ENCODE data around the gene MRPS15.
A peak's percentile ranks its signal among the peaks of the same experiment; 100 is the strongest.

The MRPS15 gene

GRCh38 chr1:36457691-36458090 is 6.5 kb downstream of the MRPS15 start:
- DNase-seq (ENCODE audit: low spot score in 2 of 2) = no peak
- Mint-ChIP-seq H3K36me3 (peaks cover 24% of the 10 kb centered on the region), H3K4me1 (peaks cover 10% of the 10 kb centered on the region), H3K9me3 (no peaks in the 10 kb centered on the region), H3K27ac (no peak overlapping the region), H3K27me3 (no peaks in the 10 kb centered on the region), H3K4me3 (no peak overlapping the region)
- no peak for ATAC-seq (ENCODE audit: low read depth)

- H3K9me3 Mint-ChIP-seq = no peaks in the 10 kb centered on the region
- H3K27ac Mint-ChIP-seq = no peak overlapping the region
- peaks cover 24% of the 10 kb centered on the region for H3K36me3 Mint-ChIP-seq
- no peak for DNase-seq (ENCODE audit: low spot score in 2 of 2)
- H3K4me3 Mint-ChIP-seq = no peak overlapping the region
- no peak for ATAC-seq (ENCODE audit: low read depth)
- H3K4me1 Mint-ChIP-seq = peaks cover 13% of the 10 kb centered on the region
- no peaks in the 10 kb centered on the region for H3K27me3 Mint-ChIP-seq
Observed at GRCh38 chr1:36456391-36456928, 7.7 kb downstream of the MRPS15 start.

GRCh38 chr1:36455386-36455785 is 8.8 kb downstream of the MRPS15 start:
- H3K4me3 Mint-ChIP-seq = no peak overlapping the region
- H3K9me3 Mint-ChIP-seq = no peaks in the 10 kb centered on the region
- peaks cover 11% of the 10 kb centered on the region for H3K4me1 Mint-ChIP-seq
- no peaks in the 10 kb centered on the region for H3K27me3 Mint-ChIP-seq
- no peak overlapping the region for H3K27ac Mint-ChIP-seq
- DNase-seq (ENCODE audit: low spot score in 2 of 2) = no peak
- no peak for ATAC-seq (ENCODE audit: low read depth)
- peaks cover 19% of the 10 kb centered on the region for H3K36me3 Mint-ChIP-seq

DNA sequence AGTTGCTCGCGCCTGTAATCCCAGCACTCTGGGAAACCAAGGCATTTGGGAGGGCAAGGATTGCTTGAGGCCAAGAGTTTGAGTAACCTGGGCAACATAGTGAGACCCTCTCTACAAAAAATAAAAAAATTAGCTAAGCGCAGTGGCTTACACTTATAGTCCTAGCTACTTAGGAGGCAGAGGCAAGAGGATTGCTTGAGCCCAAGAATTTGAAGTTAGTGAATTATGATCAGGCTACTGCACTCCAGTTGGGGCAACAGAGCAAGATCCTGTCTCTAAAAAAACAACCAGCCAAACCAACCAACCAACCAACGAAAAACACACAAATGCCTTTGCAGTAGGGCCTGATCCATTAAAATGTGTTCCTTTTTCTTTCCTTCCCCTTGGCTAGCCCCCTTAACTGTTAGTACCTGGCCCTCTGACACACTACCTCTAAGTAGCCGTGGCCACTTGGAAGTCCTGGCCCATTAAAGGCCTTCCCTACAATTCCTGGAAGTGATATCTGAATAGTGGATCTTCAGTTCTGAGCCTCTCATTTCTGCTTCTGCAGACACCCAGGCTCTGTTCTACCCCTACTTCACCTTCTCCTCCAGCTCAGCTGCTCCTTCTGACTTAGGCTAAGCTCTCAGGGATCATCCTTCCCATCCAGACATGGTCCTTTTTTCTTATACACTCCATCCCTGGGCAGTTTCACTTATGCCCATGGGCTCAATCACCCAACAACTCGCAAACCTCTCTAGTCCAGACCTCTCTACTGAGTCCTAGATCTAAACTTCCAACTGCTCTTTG is 10.4 kb downstream of the MRPS15 start:
- peaks cover 14% of the 10 kb centered on the region for H3K36me3 Mint-ChIP-seq
- ATAC-seq (ENCODE audit: low read depth) (no peak), DNase-seq (ENCODE audit: low spot score in 2 of 2) (no peak)
- H3K9me3 Mint-ChIP-seq = no peaks in the 10 kb centered on the region
- H3K27ac Mint-ChIP-seq = peak overlapping the region; percentile 6
- no peaks in the 10 kb centered on the region for H3K27me3 Mint-ChIP-seq
- H3K4me1 Mint-ChIP-seq = peaks cover 7% of the 10 kb centered on the region
- no peak overlapping the region for H3K4me3 Mint-ChIP-seq

- DNase-seq (ENCODE audit: low spot score in 2 of 2) (no peak), ATAC-seq (ENCODE audit: low read depth) (no peak)
- Mint-ChIP-seq H3K9me3 (no peaks in the 10 kb centered on the region), H3K4me3 (no peak overlapping the region), H3K27me3 (no peaks in the 10 kb centered on the region), H3K27ac (no peak overlapping the region), H3K4me1 (peaks cover 7% of the 10 kb centered on the region), H3K36me3 (peaks cover 11% of the 10 kb centered on the region)
Observed at GRCh38 chr1:36453051-36453450, 11.1 kb downstream of the MRPS15 start.

- H3K9me3 Mint-ChIP-seq = no peaks in the 10 kb centered on the region
- peaks cover 7% of the 10 kb centered on the region for H3K4me1 Mint-ChIP-seq
- H3K27me3 Mint-ChIP-seq = no peaks in the 10 kb centered on the region
- peak overlapping the region; percentile 92 for H3K4me3 Mint-ChIP-seq
- H3K36me3 Mint-ChIP-seq = peaks cover 7% of the 10 kb centered on the region
- H3K27ac Mint-ChIP-seq = peak overlapping the region; percentile 95
- DNase-seq (ENCODE audit: low spot score in 2 of 2) = no peak
- ATAC-seq (ENCODE audit: low read depth) = no peak
Observed at GRCh38 chr1:36450919-36451305, 13.3 kb downstream of the MRPS15 start.

GRCh38 chr1:36450270-36450918 is 13.8 kb downstream of the MRPS15 start, which contains the start of gene OSCP1:
OSCP1 (minus strand) TSS chr1:36450451; CDS start chr1:36450369, 82 bp downstream.
- H3K9me3 Mint-ChIP-seq = no peaks in the 10 kb centered on the region
- H3K27me3 Mint-ChIP-seq = no peaks in the 10 kb centered on the region
- peaks cover 7% of the 10 kb centered on the region for H3K4me1 Mint-ChIP-seq
- peak within 1 kb of the TSS; percentile 95 for H3K27ac Mint-ChIP-seq
- DNase-seq (ENCODE audit: low spot score in 2 of 2) = peak; percentile 83 to 87
- H3K36me3 Mint-ChIP-seq = peaks cover 7% of the 10 kb centered on the region
- peak within 1 kb of the TSS; percentile 92 for H3K4me3 Mint-ChIP-seq
- ATAC-seq (ENCODE audit: low read depth) = peak; percentile 97

- Mint-ChIP-seq H3K4me1 (peaks cover 7% of the 10 kb centered on the region), H3K36me3 (no peaks in the 10 kb centered on the region), H3K27ac (no peak overlapping the region), H3K27me3 (no peaks in the 10 kb centered on the region), H3K9me3 (no peaks in the 10 kb centered on the region), H3K4me3 (no peak overlapping the region)
- ATAC-seq (ENCODE audit: low read depth) (no peak), DNase-seq (ENCODE audit: low spot score in 2 of 2) (no peak)
Observed at GRCh38 chr1:36448530-36449056, 15.6 kb downstream of the MRPS15 start.

DNA sequence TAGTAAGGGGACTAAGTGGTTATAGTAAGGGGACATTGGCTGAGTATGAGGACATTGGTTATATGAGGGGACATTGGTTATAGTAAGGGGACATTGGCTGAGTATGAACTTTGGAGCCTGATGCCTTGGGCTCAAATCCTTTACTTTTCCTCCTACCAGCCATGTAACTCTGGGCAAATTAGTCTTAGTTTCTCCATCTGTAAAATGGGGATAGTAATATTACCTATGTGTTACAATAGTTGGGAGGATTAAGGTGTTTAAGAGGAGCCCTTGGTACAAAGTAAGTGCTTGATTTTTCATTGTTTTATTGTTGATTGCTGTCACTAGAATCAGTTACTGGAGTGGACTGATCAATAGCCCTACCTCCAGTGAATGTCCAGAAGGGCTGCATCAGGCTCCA is 16.7 kb downstream of the MRPS15 start:
- DNase-seq (ENCODE audit: low spot score in 2 of 2) (no peak), ATAC-seq (ENCODE audit: low read depth) (no peak)
- peaks cover 6% of the 10 kb centered on the region for H3K4me1 Mint-ChIP-seq
- no peak overlapping the region for H3K27ac Mint-ChIP-seq
- H3K9me3 Mint-ChIP-seq = no peaks in the 10 kb centered on the region
- H3K27me3 Mint-ChIP-seq = no peaks in the 10 kb centered on the region
- H3K4me3 Mint-ChIP-seq = no peak overlapping the region
- no peaks in the 10 kb centered on the region for H3K36me3 Mint-ChIP-seq

- peaks cover 4% of the 10 kb centered on the region for H3K4me1 Mint-ChIP-seq
- no peak overlapping the region for H3K27ac Mint-ChIP-seq
- no peak overlapping the region for H3K4me3 Mint-ChIP-seq
Observed at GRCh38 chr1:36446746-36447145, 17.4 kb downstream of the MRPS15 start.

DNA sequence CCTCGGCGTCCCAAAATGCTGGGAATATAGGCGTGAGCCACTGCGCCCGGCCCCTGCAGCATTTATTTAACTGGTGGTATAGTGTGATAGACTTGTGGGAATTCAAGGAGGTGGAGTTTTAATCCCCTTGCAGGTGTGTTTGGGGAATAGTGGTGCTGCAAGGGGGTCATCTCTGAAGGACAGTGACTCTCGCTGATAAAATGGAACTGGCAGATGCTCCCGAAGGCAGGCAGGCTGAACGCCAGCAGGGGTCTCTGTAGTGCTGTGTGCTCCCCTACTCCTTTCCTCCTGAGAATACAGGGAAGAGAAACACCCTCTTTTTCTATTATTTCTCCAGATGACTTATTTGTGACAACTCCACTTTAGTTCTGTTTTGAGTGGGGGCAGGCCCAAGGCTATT is 17.9 kb downstream of the MRPS15 start:
- Mint-ChIP-seq H3K27me3 (no peaks in the 10 kb centered on the region), H3K27ac (peak overlapping the region; percentile 11), H3K4me3 (no peak overlapping the region), H3K4me1 (no peaks in the 10 kb centered on the region), H3K9me3 (no peaks in the 10 kb centered on the region), H3K36me3 (no peaks in the 10 kb centered on the region)
- ATAC-seq (ENCODE audit: low read depth) (no peak), DNase-seq (ENCODE audit: low spot score in 2 of 2) (no peak)

More at GRCh38 chr1:36446746-36447145, 17.4 kb downstream of the MRPS15 start:
- H3K27me3 Mint-ChIP-seq = no peaks in the 10 kb centered on the region
- H3K9me3 Mint-ChIP-seq = no peaks in the 10 kb centered on the region
- DNase-seq (ENCODE audit: low spot score in 2 of 2) (no peak), ATAC-seq (ENCODE audit: low read depth) (no peak)
- no peaks in the 10 kb centered on the region for H3K36me3 Mint-ChIP-seq

DNA sequence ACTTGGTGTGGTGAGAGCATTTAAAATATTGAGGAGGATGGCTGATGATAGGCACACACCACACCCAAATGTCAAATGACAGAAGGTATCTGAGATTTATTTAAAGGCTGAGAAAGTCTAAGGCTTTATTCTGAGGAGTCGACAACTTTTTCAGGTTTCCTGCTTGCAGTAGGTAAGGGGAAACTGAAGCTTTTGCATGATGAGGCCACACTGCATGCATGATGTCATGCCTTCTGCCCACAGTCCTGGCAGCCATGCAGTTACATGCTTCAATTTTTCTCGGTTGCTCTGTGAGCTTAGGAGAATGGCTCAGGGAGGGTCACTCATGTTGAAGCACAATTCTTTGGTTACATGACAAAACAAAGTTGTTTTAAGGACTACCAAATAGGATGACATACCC is 20.9 kb downstream of the MRPS15 start:
- Mint-ChIP-seq H3K27me3 (no peaks in the 10 kb centered on the region), H3K9me3 (no peaks in the 10 kb centered on the region), H3K27ac (no peak overlapping the region), H3K36me3 (no peaks in the 10 kb centered on the region), H3K4me3 (no peak overlapping the region), H3K4me1 (no peaks in the 10 kb centered on the region)
- DNase-seq (ENCODE audit: low spot score in 2 of 2) (no peak), ATAC-seq (ENCODE audit: low read depth) (no peak)

GRCh38 chr1:36442337-36442736 is 21.8 kb downstream of the MRPS15 start:
- DNase-seq (ENCODE audit: low spot score in 2 of 2) (no peak), ATAC-seq (ENCODE audit: low read depth) (no peak)
- H3K27me3 Mint-ChIP-seq = no peaks in the 10 kb centered on the region
- no peak overlapping the region for H3K4me3 Mint-ChIP-seq
- no peaks in the 10 kb centered on the region for H3K9me3 Mint-ChIP-seq
- H3K27ac Mint-ChIP-seq = no peak overlapping the region
- H3K4me1 Mint-ChIP-seq = no peaks in the 10 kb centered on the region
- no peaks in the 10 kb centered on the region for H3K36me3 Mint-ChIP-seq

DNA sequence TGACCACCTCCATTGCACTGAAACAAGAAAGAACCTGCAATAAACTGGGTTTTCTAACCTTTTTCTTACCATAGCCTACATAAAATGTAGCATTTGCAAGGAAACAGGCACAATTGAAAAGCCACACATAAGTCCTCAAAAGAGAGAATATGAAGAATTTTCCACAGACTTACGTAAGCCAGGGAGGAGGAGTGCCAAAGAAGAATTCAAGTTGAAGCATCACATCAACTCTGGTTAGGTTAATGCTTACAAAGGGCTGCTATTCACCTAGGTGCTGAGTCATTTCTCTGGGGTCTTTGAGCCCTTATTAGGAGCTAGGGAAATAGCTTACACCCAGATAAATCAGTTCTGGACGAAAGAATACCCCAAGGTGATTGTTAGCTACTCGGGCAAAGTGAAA is 23.5 kb downstream of the MRPS15 start:
- no peaks in the 10 kb centered on the region for H3K9me3 Mint-ChIP-seq
- H3K27me3 Mint-ChIP-seq = no peaks in the 10 kb centered on the region
- no peak overlapping the region for H3K27ac Mint-ChIP-seq
- no peak overlapping the region for H3K4me3 Mint-ChIP-seq
- no peaks in the 10 kb centered on the region for H3K36me3 Mint-ChIP-seq
- no peaks in the 10 kb centered on the region for H3K4me1 Mint-ChIP-seq
- DNase-seq (ENCODE audit: low spot score in 2 of 2) (no peak), ATAC-seq (ENCODE audit: low read depth) (no peak)
